Endodermal cell (in vitro differentiated cells): ENCODE data around the gene TMEM114. TPM values are rescaled to one million over a fixed set of nuclear protein-coding genes. Genes with fewer than 3 reads are reported as not detected.

Experiments
- DNase-seq: peaks from one replicate; pipeline ENCODE4 v3.0.0-alpha.2; 2017
- H3K27ac ChIP-seq: 2 replicates; pipeline ENCODE4 v1.5.1; 2013; ENCODE audit warnings: mild to moderate bottlenecking, low read depth, low read length, moderate library complexity
- H3K27me3 ChIP-seq: 2 replicates; pipeline ENCODE4 v1.6.1; 2013; ENCODE audit warnings: mild to moderate bottlenecking, low read length, moderate library complexity; ENCODE audit not compliant: insufficient read depth, control insufficient read depth, poor library complexity, severe bottlenecking
- H3K36me3 ChIP-seq: 2 replicates; pipeline ENCODE4 v1.7.0; 2013; ENCODE audit warnings: mild to moderate bottlenecking, low read length, moderate library complexity; ENCODE audit not compliant: control insufficient read depth, insufficient read depth
- H3K4me1 ChIP-seq: one replicate; pipeline ENCODE4 v1.7.0; 2013; ENCODE audit warnings: low read length; ENCODE audit not compliant: control insufficient read depth, insufficient read depth
- H3K4me3 ChIP-seq: 2 replicates; pipeline ENCODE4 v1.5.1; 2013; ENCODE audit warnings: mild to moderate bottlenecking, low read length, moderate library complexity
- H3K9ac ChIP-seq: 2 replicates; pipeline ENCODE4 v1.6.1; 2013; ENCODE audit warnings: mild to moderate bottlenecking, low read length, moderate library complexity; ENCODE audit not compliant: poor library complexity, severe bottlenecking; ENCODE audit errors: extremely low read depth
- H3K9me3 ChIP-seq: 2 replicates; pipeline ENCODE4 v1.6.1; 2013; ENCODE audit warnings: mild to moderate bottlenecking, low read length, moderate library complexity; ENCODE audit not compliant: control insufficient read depth
- H3K27ac Mint-ChIP-seq: 2 replicates; pipeline ENCODE4 v1.8.0; 2020; ENCODE audit warnings: mixed read lengths
- H3K27me3 Mint-ChIP-seq: 2 replicates; pipeline ENCODE4 v1.8.0; 2021; ENCODE audit warnings: mild to moderate bottlenecking, mixed read lengths; ENCODE audit not compliant: insufficient read depth
- H3K36me3 Mint-ChIP-seq: 2 replicates; pipeline ENCODE4 v1.8.0; 2020; ENCODE audit warnings: low read depth, mixed read lengths
- H3K4me1 Mint-ChIP-seq: 2 replicates; pipeline ENCODE4 v1.8.0; 2020; ENCODE audit warnings: mixed read lengths
- H3K4me3 Mint-ChIP-seq: 2 replicates; pipeline ENCODE4 v1.8.0; 2020; ENCODE audit warnings: mild to moderate bottlenecking, moderate library complexity, mixed read lengths
- H3K9me3 Mint-ChIP-seq: 2 replicates; pipeline ENCODE4 v1.8.0; 2020; ENCODE audit warnings: mild to moderate bottlenecking, mixed read lengths
- WGBS, 2 experiments: methylation state at CpG; one replicate each; pipeline versions ENCODE4 v1.1.5 to v1.1.7; 2013; ENCODE audit warnings: missing lambda C conversion rate in 2 of 2, mixed read lengths in 1 of 2; ENCODE audit not compliant: insufficient coverage in 1 of 2, insufficient read length in 1 of 2; 5-methylcytosine and 5-hydroxymethylcytosine counted together
- total RNA-seq, 2 donors: library from RNA; stranded (reverse); fragmentation: NEBNext Ultra II Directional in 1 of 2; extraction: Animal tissue kit (Norgen Biotek cat#: 25700) in 1 of 2; gene quantifications; 2 replicates in 1 of 2; 3 replicates in 1 of 2; pipeline ENCODE4 v1.2.1, GENCODE V29; 2021
- TF ChIP-seq, protein P1 (sequence below): fragments of 200-600 bp; sonication (generic); conservative IDR thresholded peaks from 2 replicates; pipeline ENCODE4 v1.5.0; 2021; ENCODE audit warnings: antibody characterized with exemption, mild to moderate bottlenecking

TMEM114 gene
- total RNA-seq, 2 donors from 2014 or later, result 0.40 TPM; not detected in 1

DNA sequence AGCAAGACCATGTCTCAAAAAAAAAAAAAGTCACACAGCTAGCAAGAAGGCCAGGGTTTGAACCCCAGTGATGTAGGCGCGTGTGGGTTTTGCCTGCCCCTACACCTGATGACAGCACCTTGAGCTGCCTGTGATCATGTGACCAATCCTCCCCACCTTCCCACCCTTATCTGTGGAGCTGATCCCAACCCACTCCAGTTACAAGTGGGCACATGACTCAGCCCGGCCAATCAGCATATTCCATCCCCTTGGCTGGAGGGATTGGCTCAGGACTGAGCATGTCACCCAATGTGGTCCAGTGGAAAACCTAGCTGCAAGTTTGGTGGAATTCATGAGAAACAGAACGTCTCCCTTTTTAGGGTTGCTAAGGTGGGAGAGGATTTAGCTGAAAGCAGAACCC lies 6.6 kb downstream of the TMEM114 start:
- Histone ChIP-seq H3K36me3 (no peaks in the 10 kb centered on the region), H3K27ac (no peak overlapping the region), H3K4me3 (no peak overlapping the region), H3K4me1 (no peaks in the 10 kb centered on the region), H3K9ac (no peak overlapping the region), H3K9me3 (no peaks in the 10 kb centered on the region), H3K27me3 (peaks cover 31% of the 10 kb centered on the region)
- H3K27me3 Mint-ChIP-seq, result peaks cover 37% of the 10 kb centered on the region
- no peak overlapping the region for H3K27ac Mint-ChIP-seq
- no peak overlapping the region for H3K4me3 Mint-ChIP-seq
- peak; percentile 80 for DNase-seq
- no peaks in the 10 kb centered on the region for H3K36me3 Mint-ChIP-seq
- 70 to 84% methylated on average over 2 to 4 of the region's 4 CpGs for WGBS, 2 experiments
- TF ChIP-seq, protein P1, sequence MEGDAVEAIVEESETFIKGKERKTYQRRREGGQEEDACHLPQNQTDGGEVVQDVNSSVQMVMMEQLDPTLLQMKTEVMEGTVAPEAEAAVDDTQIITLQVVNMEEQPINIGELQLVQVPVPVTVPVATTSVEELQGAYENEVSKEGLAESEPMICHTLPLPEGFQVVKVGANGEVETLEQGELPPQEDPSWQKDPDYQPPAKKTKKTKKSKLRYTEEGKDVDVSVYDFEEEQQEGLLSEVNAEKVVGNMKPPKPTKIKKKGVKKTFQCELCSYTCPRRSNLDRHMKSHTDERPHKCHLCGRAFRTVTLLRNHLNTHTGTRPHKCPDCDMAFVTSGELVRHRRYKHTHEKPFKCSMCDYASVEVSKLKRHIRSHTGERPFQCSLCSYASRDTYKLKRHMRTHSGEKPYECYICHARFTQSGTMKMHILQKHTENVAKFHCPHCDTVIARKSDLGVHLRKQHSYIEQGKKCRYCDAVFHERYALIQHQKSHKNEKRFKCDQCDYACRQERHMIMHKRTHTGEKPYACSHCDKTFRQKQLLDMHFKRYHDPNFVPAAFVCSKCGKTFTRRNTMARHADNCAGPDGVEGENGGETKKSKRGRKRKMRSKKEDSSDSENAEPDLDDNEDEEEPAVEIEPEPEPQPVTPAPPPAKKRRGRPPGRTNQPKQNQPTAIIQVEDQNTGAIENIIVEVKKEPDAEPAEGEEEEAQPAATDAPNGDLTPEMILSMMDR, result no peak
- H3K4me1 Mint-ChIP-seq, result peaks cover 3% of the 10 kb centered on the region
- H3K9me3 Mint-ChIP-seq, result no peaks in the 10 kb centered on the region

DNA sequence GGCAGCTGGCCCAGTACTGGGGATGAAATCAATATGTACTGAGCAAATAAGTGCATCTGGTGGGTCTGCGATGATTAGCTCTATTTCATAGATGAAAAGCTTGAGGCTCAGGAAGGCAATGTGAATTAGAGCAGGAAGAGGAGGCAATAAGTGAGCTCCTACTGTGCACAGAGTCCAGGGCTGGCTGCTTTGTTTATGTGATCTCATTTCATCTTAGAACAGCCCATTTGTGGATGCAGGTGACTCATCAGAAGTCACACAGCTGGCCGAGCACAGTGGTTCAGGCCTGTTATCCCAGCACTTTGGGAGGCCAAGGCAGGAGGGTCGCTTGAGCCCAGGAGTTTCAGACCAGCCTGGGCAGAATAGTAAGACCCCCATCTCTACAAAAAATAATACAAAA lies 7.1 kb downstream of the TMEM114 start:
- Mint-ChIP-seq H3K27me3 (peaks cover 37% of the 10 kb centered on the region), H3K36me3 (no peaks in the 10 kb centered on the region), H3K9me3 (no peaks in the 10 kb centered on the region), H3K4me3 (no peak overlapping the region), H3K27ac (no peak overlapping the region), H3K4me1 (no peaks in the 10 kb centered on the region)
- no peaks in the 10 kb centered on the region for H3K36me3 ChIP-seq
- H3K9ac ChIP-seq, result no peak overlapping the region
- no peaks in the 10 kb centered on the region for H3K9me3 ChIP-seq
- H3K27me3 ChIP-seq, result peaks cover 25% of the 10 kb centered on the region
- WGBS, 2 experiments, result 91 to 92% methylated on average over 2 to 3 of the region's 3 CpGs
- DNase-seq, result no peak
- H3K4me3 ChIP-seq, result no peak overlapping the region
- H3K27ac ChIP-seq, result no peak overlapping the region
- H3K4me1 ChIP-seq, result no peaks in the 10 kb centered on the region
- TF ChIP-seq, protein P1, result no peak

DNA sequence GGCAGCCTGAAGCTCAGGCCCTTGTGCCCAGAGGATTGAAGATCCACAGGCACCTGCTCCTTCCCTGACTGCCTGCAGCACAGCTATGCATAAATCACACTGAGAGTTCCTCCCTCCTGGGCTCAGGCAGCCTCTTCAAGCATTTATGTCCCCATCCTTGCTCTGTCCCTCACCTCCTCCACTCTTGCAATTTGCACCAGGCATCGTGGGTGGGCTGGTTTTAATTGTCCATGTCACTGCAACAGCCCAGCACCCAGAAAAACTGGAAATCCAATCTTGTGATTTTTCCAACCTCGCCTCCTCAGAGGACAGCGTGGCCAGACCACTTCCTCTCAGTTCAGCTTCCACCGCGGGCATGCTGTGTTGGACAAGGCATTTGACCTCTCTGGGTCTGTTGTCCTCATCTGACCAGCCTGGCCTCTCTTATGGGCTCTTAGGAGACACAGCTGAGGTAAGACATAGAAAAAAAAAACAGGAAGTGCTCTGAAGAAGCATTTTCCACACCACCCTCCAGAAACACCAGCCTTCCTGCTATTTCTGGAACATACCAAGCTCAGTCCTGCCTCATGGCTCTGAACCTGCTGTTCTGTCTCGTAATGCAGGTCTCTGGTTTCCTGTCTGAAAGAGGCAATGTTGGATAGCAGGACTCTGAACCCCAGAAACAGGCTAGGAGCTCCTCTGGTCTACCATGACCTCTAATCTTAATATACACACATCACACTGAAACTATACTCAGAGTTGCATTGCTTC lies 8.3 kb downstream of the TMEM114 start:
- Mint-ChIP-seq H3K27me3 (peaks cover 37% of the 10 kb centered on the region), H3K27ac (no peak overlapping the region), H3K4me1 (no peaks in the 10 kb centered on the region), H3K9me3 (no peaks in the 10 kb centered on the region), H3K4me3 (no peak overlapping the region), H3K36me3 (no peaks in the 10 kb centered on the region)
- H3K36me3 ChIP-seq, result no peaks in the 10 kb centered on the region
- no peaks in the 10 kb centered on the region for H3K4me1 ChIP-seq
- peaks cover 14% of the 10 kb centered on the region for H3K27me3 ChIP-seq
- no peak for DNase-seq
- H3K4me3 ChIP-seq, result no peak overlapping the region
- 79 to 83% methylated on average over 5 to 6 of the region's 6 CpGs for WGBS, 2 experiments
- H3K9me3 ChIP-seq, result no peaks in the 10 kb centered on the region
- TF ChIP-seq, protein P1, result no peak
- no peak overlapping the region for H3K9ac ChIP-seq
- no peak overlapping the region for H3K27ac ChIP-seq
